ENCODE data around the gene ZNF276. TPM values are rescaled to one million over a fixed set of nuclear protein-coding genes. Genes with fewer than 3 reads are reported as not detected.

ZNF276 gene
- total and polyA plus RNA-seq, 2 of the 8 experiments (the other 6 are each of a cell fraction or from before 2014, with no cell fraction given) = 6.4 to 9.3 TPM

DNA sequence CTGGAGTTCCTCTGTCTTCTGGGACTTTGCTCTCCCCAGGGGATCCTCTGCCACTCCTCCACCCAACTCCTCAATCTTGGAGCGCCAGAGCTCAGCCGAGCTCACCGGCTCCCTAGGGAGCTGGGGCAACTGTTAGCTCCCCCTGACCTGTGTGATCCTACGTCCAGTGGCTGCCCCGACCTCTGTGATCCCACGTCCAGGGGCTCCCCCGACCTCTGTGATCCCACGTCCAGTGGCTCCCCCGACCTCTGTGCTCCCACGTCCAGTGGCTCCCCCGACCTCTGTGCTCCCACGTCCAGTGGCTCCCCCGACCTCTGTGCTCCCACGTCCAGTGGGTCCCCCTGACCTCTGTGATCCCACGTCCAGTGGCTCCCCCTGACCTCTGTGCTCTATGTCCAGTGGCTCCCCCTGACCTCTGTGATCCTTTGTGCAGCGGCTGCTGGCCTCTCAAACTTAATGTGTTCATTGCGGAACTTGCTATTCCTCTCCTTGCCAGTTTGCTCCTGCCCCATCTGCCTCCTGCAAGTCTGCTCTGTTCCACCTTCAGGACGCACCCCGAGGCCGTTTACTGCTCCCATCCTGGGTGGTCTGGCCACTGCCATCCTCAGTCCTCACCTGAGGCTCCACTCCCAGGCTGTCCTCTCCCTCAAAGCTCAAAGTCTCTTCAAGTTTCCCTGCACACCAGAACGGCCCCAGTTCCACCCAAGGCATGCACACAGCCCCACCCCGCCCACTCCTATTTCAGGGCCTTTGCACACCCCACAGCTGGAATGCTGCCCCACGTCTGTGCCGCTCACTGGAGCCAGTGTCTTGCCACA is 3.4 kb upstream of the ZNF276 start:
- Histone ChIP-seq H3K14ac (ENCODE audit: insufficient read length) (no peak overlapping the region), H3K4me1 (replicated peaks in 1 of 4; ENCODE audit: control insufficient read depth in 3 of 4, insufficient read depth in 4 of 4, low read length in 3 of 4) (peaks cover 0 to 12% (median 9%) of the 10 kb centered on the region in 4 experiments; a peak in 5 of 7 replicates), H3K36me3 (ENCODE audit: control insufficient read depth in 2 of 4, insufficient read depth in 4 of 4, low read length in 3 of 4) (peaks cover 0 to 10% (median 5%) of the 10 kb centered on the region in 4 experiments; a peak in 3 of 8 replicates), H2BK120ac (replicated peaks; ENCODE audit: low read depth, low read length) (no peak overlapping the region), H3K23me2 (ENCODE audit: low read depth, low read length) (peaks cover 14% of the 10 kb centered on the region), H2BK15ac (ENCODE audit: low read length) (no peak overlapping the region), H3K23ac (ENCODE audit: insufficient read length) (no peak overlapping the region), H3K79me1 (ENCODE audit: low read depth, low read length) (0 out of 2 replicates have a peak, but pooled peaks cover 2% of the 10 kb centered on the region), H3K4me2 (ENCODE audit: insufficient read depth in 1 of 2, low read depth in 2 of 2, low read length in 2 of 2) (no peak overlapping the region), H3K9me3 (ENCODE audit: insufficient read depth in 2 of 2, low read depth in 1 of 2, low read length in 1 of 2) (no peaks in the 10 kb centered on the region), H4K20me1 (replicated peaks in 1 of 2; ENCODE audit: control insufficient read depth in 1 of 2, insufficient read depth in 2 of 2, low read length in 2 of 2) (peaks cover 15 to 25% of the 10 kb centered on the region in 2 experiments), H3K9ac (replicated peaks in 1 of 4; ENCODE audit: extremely low read depth in 1 of 4, low read depth in 3 of 4, low read length in 3 of 4) (no peak overlapping the region), H3K27me3 (replicated peaks in 1 of 4; ENCODE audit: control insufficient read depth in 3 of 4, extremely low read depth in 1 of 4, insufficient read depth in 3 of 4, low read length in 3 of 4) (peaks cover 6 to 37% (median 30%) of the 10 kb centered on the region in 4 experiments), H3K27ac (ENCODE audit: low read depth, low read length) (no peak overlapping the region), H4K91ac (replicated peaks; ENCODE audit: insufficient read length, low read length) (no peak overlapping the region), H3K56ac (replicated peaks; ENCODE audit: insufficient read length, low read depth, low read length) (no peak overlapping the region), H4K8ac (ENCODE audit: extremely low read depth, insufficient read depth, low read length) (no peak overlapping the region), H3K79me2 (ENCODE audit: control insufficient read depth in 1 of 2, insufficient read depth in 2 of 2, low read length in 2 of 2) (no peaks in the 10 kb centered on the region), H2AFZ (ENCODE audit: low read length) (no peak overlapping the region), H3K4ac (replicated peaks; ENCODE audit: insufficient read length, low read depth, low read length) (no peak overlapping the region), H4K5ac (ENCODE audit: insufficient read length, low read depth, low read length) (no peak overlapping the region), H2BK20ac (ENCODE audit: low read length) (no peak overlapping the region), H3K18ac (ENCODE audit: extremely low read depth, low read length) (no peak overlapping the region), H2BK5ac (ENCODE audit: low read depth, low read length) (no peak overlapping the region), H2AK5ac (ENCODE audit: low read depth, low read length) (no peak overlapping the region), H2BK12ac (ENCODE audit: low read depth, low read length) (no peak overlapping the region), H3K4me3 (ENCODE audit: extremely low read depth in 1 of 4, insufficient read depth in 2 of 4, low read depth in 3 of 4, low read length in 4 of 4) (no peak overlapping the region)
- WGBS, 2 experiments (ENCODE audit: extremely low coverage in 1 of 2, insufficient coverage in 1 of 2, insufficient read length in 1 of 2, insufficient replicate concordance in 2 of 2, low coverage in 1 of 2, low lambda C conversion rate in 2 of 2, missing lambda C conversion rate in 1 of 2) = 91% methylated on average over 23 of the region's 24 CpGs; no CpG with 5 or more reads in 1 of the 2 experiments
- ChIA-PET CTCF (ENCODE audit: partially characterized antibody) (interaction anchor here (0.8 to 1.2 kb wide), 4 partner anchors 12 to 145 kb away, joined by 3 to 5 read pairs (median 3); no protein-coding TSS in a partner anchor), POLR2A (ENCODE audit: partially characterized antibody) (interaction anchor here (0.6 to 16.7 kb wide), 9 partner anchors 9 to 155 kb away, joined by 3 to 193 read pairs (median 9); partner anchors contain the start of genes SPIRE2 and TCF25)
- TF ChIP-seq TAF7 (optimal IDR thresholded peaks at IDR 0.05; ENCODE audit: borderline replicate concordance, low read depth, low read length) (no peak), CBX5 (IDR thresholded peaks at IDR 0.05; ENCODE audit: low read depth, low read length) (no peak), CEBPB (IDR thresholded peaks at IDR 0.05; ENCODE audit: low read depth, low read length) (no peak), KDM5A (IDR thresholded peaks at IDR 0.05; ENCODE audit: low read length) (no peak), CBX8 (IDR thresholded peaks at IDR 0.05; ENCODE audit: borderline replicate concordance, low read depth, low read length) (no peak), SP2 (IDR thresholded peaks at IDR 0.05; ENCODE audit: low read length) (no peak), CHD2 (IDR thresholded peaks at IDR 0.05; ENCODE audit: low read length) (no peak), MAFK (IDR thresholded peaks at IDR 0.05; ENCODE audit: low read depth, low read length) (no peak), CTBP2 (IDR thresholded peaks at IDR 0.05; ENCODE audit: borderline replicate concordance, insufficient read depth, insufficient read length, low read length) (no peak), JUND (IDR thresholded peaks at IDR 0.05; ENCODE audit: low read length) (no peak)
- TF ChIP-seq, protein P1, sequence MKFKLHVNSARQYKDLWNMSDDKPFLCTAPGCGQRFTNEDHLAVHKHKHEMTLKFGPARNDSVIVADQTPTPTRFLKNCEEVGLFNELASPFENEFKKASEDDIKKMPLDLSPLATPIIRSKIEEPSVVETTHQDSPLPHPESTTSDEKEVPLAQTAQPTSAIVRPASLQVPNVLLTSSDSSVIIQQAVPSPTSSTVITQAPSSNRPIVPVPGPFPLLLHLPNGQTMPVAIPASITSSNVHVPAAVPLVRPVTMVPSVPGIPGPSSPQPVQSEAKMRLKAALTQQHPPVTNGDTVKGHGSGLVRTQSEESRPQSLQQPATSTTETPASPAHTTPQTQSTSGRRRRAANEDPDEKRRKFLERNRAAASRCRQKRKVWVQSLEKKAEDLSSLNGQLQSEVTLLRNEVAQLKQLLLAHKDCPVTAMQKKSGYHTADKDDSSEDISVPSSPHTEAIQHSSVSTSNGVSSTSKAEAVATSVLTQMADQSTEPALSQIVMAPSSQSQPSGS (IDR thresholded peaks at IDR 0.05; ENCODE audit: low read length) = no peak
- no peak for DNase-seq (ENCODE audit: low read depth in 1 of 2, low spot score in 2 of 2)
- FAIRE-seq = no peak

Measured in H1 (cell line).